Osteoblast (primary cell): Measurements from ENCODE around the gene DPF3. TPM values are rescaled to one million over a fixed set of nuclear protein-coding genes. Genes with fewer than 3 reads are reported as not detected.

Experiments used
- DNase-seq: peaks from one replicate; pipeline ENCODE4 v3.0.0; 2011; ENCODE audit warnings: low spot score, mixed read lengths; ENCODE audit not compliant: insufficient read length; ENCODE audit errors: missing footprints
- H2AFZ ChIP-seq: 2 replicates; pipeline ENCODE4 v1.6.0; 2011; ENCODE audit warnings: mild to moderate bottlenecking, low read length
- H3K27ac ChIP-seq: 2 replicates; pipeline ENCODE4 v1.5.1; 2011; ENCODE audit warnings: mild to moderate bottlenecking, low read depth, low read length, moderate library complexity
- H3K27me3 ChIP-seq: 2 replicates; pipeline ENCODE4 v1.6.0; 2012; ENCODE audit warnings: mild to moderate bottlenecking, control low read depth, inconsistent platforms, low read length, moderate library complexity; ENCODE audit not compliant: insufficient read depth
- H3K36me3 ChIP-seq: 2 replicates; pipeline ENCODE4 v1.5.1; 2011; ENCODE audit warnings: mild to moderate bottlenecking, low read length, control low read depth, moderate library complexity; ENCODE audit not compliant: insufficient read depth
- H3K4me1 ChIP-seq: 2 replicates; pipeline ENCODE4 v1.5.1; 2011; ENCODE audit warnings: mild to moderate bottlenecking, low read length, control low read depth, moderate library complexity; ENCODE audit not compliant: insufficient read depth
- H3K4me2 ChIP-seq: 2 replicates; pipeline ENCODE4 v1.6.0; 2011; ENCODE audit warnings: mild to moderate bottlenecking, low read length; ENCODE audit not compliant: insufficient read depth
- H3K4me3 ChIP-seq: fragments of 200-600 bp; sonication (generic); 3 replicates; pipeline ENCODE4 v1.5.1; 2012; ENCODE audit warnings: mild to moderate bottlenecking, low read length, inconsistent platforms; ENCODE audit not compliant: insufficient read depth
- H3K79me2 ChIP-seq: 2 replicates; pipeline ENCODE4 v1.6.0; 2012; ENCODE audit warnings: mild to moderate bottlenecking, low read length, control low read depth, inconsistent platforms; ENCODE audit not compliant: insufficient read depth
- H3K9me3 ChIP-seq: 2 replicates; pipeline ENCODE4 v1.5.1; 2011; ENCODE audit warnings: low read depth, low read length, control low read depth
- H4K20me1 ChIP-seq: 2 replicates; pipeline ENCODE4 v1.6.0; 2012; ENCODE audit warnings: mild to moderate bottlenecking, low read length, control low read depth; ENCODE audit not compliant: insufficient read depth
- total RNA-seq: library from RNA; depleted of rRNA; stranded (reverse); fragments of >200 nt; gene quantifications from 2 replicates; pipeline ENCODE4 v1.2.3, GENCODE V29; 2012
- TF ChIP-seq, protein P1 (sequence below): IDR thresholded peaks from 2 replicates; pipeline ENCODE4 v1.5.1; 2011; ENCODE audit warnings: mild to moderate bottlenecking, low read depth, low read length, moderate library complexity; ENCODE audit errors: extremely low read depth

The DPF3 gene
- total RNA-seq, 1 donor, result 1.8 TPM

DNA sequence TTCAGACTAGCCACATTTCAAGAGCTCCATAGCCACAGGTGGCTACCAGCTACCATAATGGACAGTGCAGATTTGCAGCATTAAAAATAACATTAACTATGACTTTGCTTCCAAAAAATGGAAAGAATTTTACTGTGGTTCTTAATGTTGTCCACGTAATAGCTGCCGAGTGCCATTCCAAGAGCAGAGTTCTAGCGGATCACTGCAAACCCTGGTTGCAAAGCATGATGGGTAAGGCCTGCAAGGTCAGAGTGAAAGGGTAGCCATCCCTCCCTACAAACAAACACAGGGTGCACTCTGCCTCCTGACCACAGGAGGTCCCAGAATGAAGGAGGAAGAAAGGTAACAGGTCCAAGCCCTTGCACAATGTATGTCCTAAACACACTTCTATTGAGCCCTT lies 157.6 kb downstream of the DPF3 start:
- no peaks in the 10 kb centered on the region for H3K27me3 ChIP-seq
- no peak overlapping the region for H2AFZ ChIP-seq
- H3K4me1 ChIP-seq, result peaks cover 22% of the 10 kb centered on the region
- no peak overlapping the region for H3K4me3 ChIP-seq
- no peaks in the 10 kb centered on the region for H3K36me3 ChIP-seq
- no peaks in the 10 kb centered on the region for H3K9me3 ChIP-seq
- TF ChIP-seq, protein P1, sequence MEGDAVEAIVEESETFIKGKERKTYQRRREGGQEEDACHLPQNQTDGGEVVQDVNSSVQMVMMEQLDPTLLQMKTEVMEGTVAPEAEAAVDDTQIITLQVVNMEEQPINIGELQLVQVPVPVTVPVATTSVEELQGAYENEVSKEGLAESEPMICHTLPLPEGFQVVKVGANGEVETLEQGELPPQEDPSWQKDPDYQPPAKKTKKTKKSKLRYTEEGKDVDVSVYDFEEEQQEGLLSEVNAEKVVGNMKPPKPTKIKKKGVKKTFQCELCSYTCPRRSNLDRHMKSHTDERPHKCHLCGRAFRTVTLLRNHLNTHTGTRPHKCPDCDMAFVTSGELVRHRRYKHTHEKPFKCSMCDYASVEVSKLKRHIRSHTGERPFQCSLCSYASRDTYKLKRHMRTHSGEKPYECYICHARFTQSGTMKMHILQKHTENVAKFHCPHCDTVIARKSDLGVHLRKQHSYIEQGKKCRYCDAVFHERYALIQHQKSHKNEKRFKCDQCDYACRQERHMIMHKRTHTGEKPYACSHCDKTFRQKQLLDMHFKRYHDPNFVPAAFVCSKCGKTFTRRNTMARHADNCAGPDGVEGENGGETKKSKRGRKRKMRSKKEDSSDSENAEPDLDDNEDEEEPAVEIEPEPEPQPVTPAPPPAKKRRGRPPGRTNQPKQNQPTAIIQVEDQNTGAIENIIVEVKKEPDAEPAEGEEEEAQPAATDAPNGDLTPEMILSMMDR, result peak; percentile 25
- H4K20me1 ChIP-seq, result no peaks in the 10 kb centered on the region
- no peaks in the 10 kb centered on the region for H3K79me2 ChIP-seq
- H3K4me2 ChIP-seq, result no peak overlapping the region
- peak; percentile 87 for DNase-seq
- H3K27ac ChIP-seq, result no peak overlapping the region

GRCh38 chr14:72732022-72732780 lies 161.7 kb downstream of the DPF3 start:
- TF ChIP-seq, protein P1, result no peak
- Histone ChIP-seq H3K9me3 (no peaks in the 10 kb centered on the region), H2AFZ (no peak overlapping the region)

GRCh38 chr14:72731252-72732020 lies 162.5 kb downstream of the DPF3 start:
- Histone ChIP-seq H3K4me1 (peaks cover 3% of the 10 kb centered on the region), H3K4me3 (no peak overlapping the region), H3K79me2 (no peaks in the 10 kb centered on the region), H3K27me3 (no peaks in the 10 kb centered on the region), H3K9me3 (no peaks in the 10 kb centered on the region), H3K36me3 (no peaks in the 10 kb centered on the region), H4K20me1 (no peaks in the 10 kb centered on the region), H2AFZ (no peak overlapping the region), H3K27ac (no peak overlapping the region), H3K4me2 (no peak overlapping the region)
- TF ChIP-seq, protein P1, result no peak
- DNase-seq, result no peak

More at GRCh38 chr14:72732022-72732780, 161.7 kb downstream of the DPF3 start:
- Histone ChIP-seq H3K4me1 (peaks cover 11% of the 10 kb centered on the region), H3K4me2 (no peak overlapping the region), H4K20me1 (no peaks in the 10 kb centered on the region), H3K4me3 (no peak overlapping the region), H3K27ac (no peak overlapping the region), H3K79me2 (no peaks in the 10 kb centered on the region), H3K36me3 (no peaks in the 10 kb centered on the region), H3K27me3 (no peaks in the 10 kb centered on the region)
- DNase-seq, result no peak

GRCh38 chr14:72730468-72730867 lies 163.4 kb downstream of the DPF3 start:
- no peaks in the 10 kb centered on the region for H3K9me3 ChIP-seq
- no peaks in the 10 kb centered on the region for H3K4me1 ChIP-seq
- no peak overlapping the region for H3K4me3 ChIP-seq
- TF ChIP-seq, protein P1, result no peak
- no peak overlapping the region for H3K4me2 ChIP-seq
- no peaks in the 10 kb centered on the region for H3K27me3 ChIP-seq
- H2AFZ ChIP-seq, result no peak overlapping the region
- H4K20me1 ChIP-seq, result no peaks in the 10 kb centered on the region
- H3K36me3 ChIP-seq, result no peaks in the 10 kb centered on the region
- H3K79me2 ChIP-seq, result no peaks in the 10 kb centered on the region
- DNase-seq, result no peak
- H3K27ac ChIP-seq, result no peak overlapping the region
